ENCODE data around the gene HOXB2. TPM values are rescaled to one million over a fixed set of nuclear protein-coding genes. Genes with fewer than 3 reads are reported as not detected.

Gene HOXB2
- total RNA-seq, 3 donors from 2014 or later (not counting 1 experiment from before 2014, with no cell fraction given): 21.6 to 30.5 (median 24.7) TPM

DNA sequence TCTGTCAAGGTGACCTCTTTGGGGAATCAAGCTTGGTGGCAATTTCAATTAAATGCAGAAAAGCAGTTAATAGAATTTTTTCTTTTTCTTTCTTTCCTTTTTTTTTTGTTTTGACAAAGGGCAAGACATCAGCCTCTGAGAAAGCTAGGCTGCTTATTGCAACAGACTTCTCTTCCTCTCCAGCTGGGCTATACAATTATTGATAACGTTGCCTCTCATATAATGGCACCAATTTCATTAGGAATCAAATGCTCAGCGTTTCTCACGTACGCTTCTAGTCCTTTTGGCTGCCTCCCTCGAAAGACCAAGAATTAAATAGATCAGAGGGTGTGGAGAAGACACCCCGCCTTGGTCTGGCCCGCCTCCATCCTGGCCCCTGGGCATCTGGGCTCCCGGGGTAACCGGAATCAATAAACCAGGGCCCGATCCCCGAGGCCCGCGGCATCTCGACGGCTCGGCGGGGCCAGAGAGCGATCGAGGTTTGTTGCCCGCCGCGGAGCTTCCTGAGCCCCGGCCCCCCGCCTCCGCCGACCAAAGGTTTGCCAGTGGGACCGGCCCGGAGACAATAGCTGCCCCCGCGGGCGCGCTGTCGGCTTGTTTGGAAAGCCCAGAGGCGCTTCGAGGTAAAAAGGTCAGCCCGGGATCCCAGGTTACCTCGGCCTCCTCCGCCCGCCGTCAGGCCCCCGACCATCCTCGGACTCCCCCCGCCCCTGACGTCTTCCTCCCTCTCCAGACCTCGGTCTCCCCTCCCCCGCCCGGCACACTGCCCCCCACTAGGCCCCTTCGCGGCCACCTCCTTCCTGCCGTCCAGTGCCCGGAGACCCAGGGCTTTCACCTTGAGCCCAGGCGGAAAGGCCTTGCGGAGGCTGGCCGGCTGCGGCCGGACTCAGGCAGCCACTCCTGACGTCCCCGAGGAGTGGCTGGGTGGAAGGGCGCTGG, 18.0 kb downstream of the HOXB2 start:
- WGBS (ENCODE audit: insufficient coverage): 26% methylated on average over 58 of the region's 59 CpGs
- no peak overlapping the region for H3K27ac Mint-ChIP-seq
- Histone ChIP-seq H3K27ac (ENCODE audit: low read length) (no peak overlapping the region), H3K4me1 (ENCODE audit: control insufficient read depth, insufficient read depth, low read length) (peaks cover 7% of the 10 kb centered on the region), H3K9me3 (ENCODE audit: control insufficient read depth, insufficient read depth, low read length) (no peaks in the 10 kb centered on the region), H3K4me3 (ENCODE audit: low read length) (no peak overlapping the region), H3K36me3 (ENCODE audit: control insufficient read depth, insufficient read depth, low read length) (no peaks in the 10 kb centered on the region), H3K27me3 (ENCODE audit: control insufficient read depth, insufficient read depth, low read length) (peaks cover 12% of the 10 kb centered on the region)
- intact Hi-C loops (cut with micrococcal nuclease): no loop called here
- no peaks in the 10 kb centered on the region for H3K9me3 Mint-ChIP-seq
- H3K27me3 Mint-ChIP-seq (ENCODE audit: low read depth in 2 of 2): peaks cover 34 to 45% of the 10 kb centered on the region in 2 donors
- H3K4me1 Mint-ChIP-seq: peaks cover 6 to 12% of the 10 kb centered on the region in 2 donors
- DNase-seq (peak in 1 of 2 donors; percentile 35), ATAC-seq (peak; percentile 21 to 75 (median 59))
- peak overlapping the region; percentile 62 for H3K4me3 Mint-ChIP-seq
- H3K36me3 Mint-ChIP-seq: no peaks in the 10 kb centered on the region
- TF ChIP-seq, protein P1, sequence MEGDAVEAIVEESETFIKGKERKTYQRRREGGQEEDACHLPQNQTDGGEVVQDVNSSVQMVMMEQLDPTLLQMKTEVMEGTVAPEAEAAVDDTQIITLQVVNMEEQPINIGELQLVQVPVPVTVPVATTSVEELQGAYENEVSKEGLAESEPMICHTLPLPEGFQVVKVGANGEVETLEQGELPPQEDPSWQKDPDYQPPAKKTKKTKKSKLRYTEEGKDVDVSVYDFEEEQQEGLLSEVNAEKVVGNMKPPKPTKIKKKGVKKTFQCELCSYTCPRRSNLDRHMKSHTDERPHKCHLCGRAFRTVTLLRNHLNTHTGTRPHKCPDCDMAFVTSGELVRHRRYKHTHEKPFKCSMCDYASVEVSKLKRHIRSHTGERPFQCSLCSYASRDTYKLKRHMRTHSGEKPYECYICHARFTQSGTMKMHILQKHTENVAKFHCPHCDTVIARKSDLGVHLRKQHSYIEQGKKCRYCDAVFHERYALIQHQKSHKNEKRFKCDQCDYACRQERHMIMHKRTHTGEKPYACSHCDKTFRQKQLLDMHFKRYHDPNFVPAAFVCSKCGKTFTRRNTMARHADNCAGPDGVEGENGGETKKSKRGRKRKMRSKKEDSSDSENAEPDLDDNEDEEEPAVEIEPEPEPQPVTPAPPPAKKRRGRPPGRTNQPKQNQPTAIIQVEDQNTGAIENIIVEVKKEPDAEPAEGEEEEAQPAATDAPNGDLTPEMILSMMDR (IDR thresholded peaks at IDR 0.05): no peak

DNA sequence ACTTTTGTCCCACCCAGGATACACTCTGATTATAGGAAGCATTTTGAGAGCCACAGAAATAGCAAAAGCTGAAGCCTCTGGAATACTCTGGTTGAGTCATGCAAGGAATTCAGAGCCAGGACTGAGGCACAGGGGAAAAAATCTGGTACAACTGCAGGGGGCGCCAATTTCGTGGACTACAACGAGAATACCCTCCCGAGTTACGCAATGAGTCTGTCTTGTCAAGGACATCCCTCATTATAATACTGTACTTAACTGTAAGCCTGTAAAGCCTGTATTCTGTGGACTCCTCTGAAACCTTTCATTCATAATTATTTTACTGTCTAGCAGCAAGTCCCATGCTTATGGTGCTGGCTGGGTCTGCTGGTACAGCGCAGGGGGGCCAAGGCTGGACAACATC, 21.9 kb downstream of the HOXB2 start:
- Mint-ChIP-seq H3K27ac (no peak overlapping the region), H3K9me3 (no peaks in the 10 kb centered on the region), H3K4me1 (peaks cover 6 to 12% of the 10 kb centered on the region in 2 donors), H3K36me3 (no peaks in the 10 kb centered on the region), H3K4me3 (no peak overlapping the region), H3K27me3 (ENCODE audit: low read depth in 2 of 2) (peaks cover 41 to 49% of the 10 kb centered on the region in 2 donors)
- ATAC-seq (no peak), DNase-seq (no peak)
- Histone ChIP-seq H3K36me3 (ENCODE audit: control insufficient read depth, insufficient read depth, low read length) (no peaks in the 10 kb centered on the region), H3K9me3 (ENCODE audit: control insufficient read depth, insufficient read depth, low read length) (no peaks in the 10 kb centered on the region), H3K4me1 (ENCODE audit: control insufficient read depth, insufficient read depth, low read length) (peaks cover 7% of the 10 kb centered on the region), H3K4me3 (ENCODE audit: low read length) (no peak overlapping the region), H3K27me3 (ENCODE audit: control insufficient read depth, insufficient read depth, low read length) (peaks cover 12% of the 10 kb centered on the region), H3K27ac (ENCODE audit: low read length) (no peak overlapping the region)
- WGBS (ENCODE audit: insufficient coverage): 85% methylated on average over 5 of the region's 6 CpGs
- intact Hi-C loops (cut with micrococcal nuclease): no loop called here
- TF ChIP-seq, protein P1 (IDR thresholded peaks at IDR 0.05): no peak

DNA sequence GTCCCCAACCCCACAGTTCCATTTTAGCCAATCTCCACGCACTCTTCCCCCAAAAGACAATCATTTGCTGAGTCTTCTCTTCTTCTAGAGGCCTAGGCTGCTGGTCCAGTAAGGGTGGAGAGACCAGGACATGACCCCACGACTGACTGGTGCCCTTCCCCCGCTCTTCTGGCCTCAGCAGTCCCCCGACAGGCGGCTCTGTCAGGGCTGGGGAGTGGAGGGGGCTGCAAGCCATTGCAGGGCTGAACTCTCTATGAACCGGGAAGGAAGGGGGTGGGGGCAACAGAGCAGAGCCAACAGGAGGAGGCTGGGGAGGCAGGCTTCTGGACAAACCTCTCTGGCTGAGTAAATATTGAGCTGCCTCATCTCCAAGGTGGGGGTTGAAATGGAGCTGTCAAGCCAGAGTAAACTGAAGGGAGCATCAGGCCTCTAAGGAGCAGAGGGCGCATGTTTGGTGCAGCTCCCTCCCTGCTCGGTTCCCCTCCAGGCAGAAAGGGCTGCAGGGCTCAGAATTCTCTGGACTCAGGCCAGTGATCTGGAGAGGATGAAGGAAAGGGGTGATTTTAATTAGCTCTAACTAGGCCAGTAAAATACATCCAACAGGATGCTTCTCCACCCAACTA, 22.8 kb downstream of the HOXB2 start:
- Histone ChIP-seq H3K27ac (ENCODE audit: low read length) (no peak overlapping the region), H3K4me1 (ENCODE audit: control insufficient read depth, insufficient read depth, low read length) (peaks cover 7% of the 10 kb centered on the region), H3K4me3 (ENCODE audit: low read length) (no peak overlapping the region), H3K27me3 (ENCODE audit: control insufficient read depth, insufficient read depth, low read length) (peaks cover 12% of the 10 kb centered on the region), H3K36me3 (ENCODE audit: control insufficient read depth, insufficient read depth, low read length) (no peaks in the 10 kb centered on the region), H3K9me3 (ENCODE audit: control insufficient read depth, insufficient read depth, low read length) (no peaks in the 10 kb centered on the region)
- no peak for DNase-seq
- Mint-ChIP-seq H3K27me3 (ENCODE audit: low read depth in 2 of 2) (peaks cover 48 to 52% of the 10 kb centered on the region in 2 donors), H3K4me3 (no peak overlapping the region), H3K36me3 (no peaks in the 10 kb centered on the region), H3K4me1 (peaks cover 6 to 12% of the 10 kb centered on the region in 2 donors), H3K9me3 (no peaks in the 10 kb centered on the region), H3K27ac (no peak overlapping the region)
- intact Hi-C loops (cut with micrococcal nuclease): no loop called here
- TF ChIP-seq, protein P1 (IDR thresholded peaks at IDR 0.05): no peak
- WGBS (ENCODE audit: insufficient coverage): 74% methylated on average over 8 of the region's 8 CpGs
- ATAC-seq: no peak
